Right lobe of liver (tissue), 6 donors: ENCODE results near the gene ITPKC. TPM values are rescaled to one million over a fixed set of nuclear protein-coding genes. Genes with fewer than 3 reads are reported as not detected.

Experiments
- ATAC-seq, 4 donors: fragments of 200-7000 bp; cut with Tn5 transposase; one replicate each; pipeline ENCODE4 v1.9.1; 2020; ENCODE audit warnings: mild to moderate bottlenecking in 4 of 4, moderate library complexity in 4 of 4
- DNase-seq, 3 donors: peaks; one replicate each; pipeline ENCODE4 v3.0.0-alpha.2; 2020
- H3K27ac ChIP-seq, 3 donors: fragments of 200-600 bp; one replicate each; pipeline ENCODE4 v1.8.0; 2022
- H3K27me3 ChIP-seq, 2 donors: fragments of 200-600 bp; one replicate each; pipeline ENCODE4 v1.8.0; 2022
- H3K36me3 ChIP-seq, 4 donors: fragments of 200-600 bp; sonication (generic) in 1 of 4; one replicate each; pipeline versions ENCODE4 v1.5.1 to v1.8.0; 2017 to 2022; ENCODE audit warnings: control low read depth in 1 of 4
- H3K4me1 ChIP-seq, 4 donors: fragments of 200-600 bp; sonication (generic) in 1 of 4; one replicate each; pipeline versions ENCODE4 v1.5.1 to v1.8.0; 2017 to 2022; ENCODE audit warnings: control low read depth in 1 of 4
- H3K4me3 ChIP-seq, 3 donors: fragments of 200-600 bp; one replicate each; pipeline ENCODE4 v1.8.0; 2022
- H3K9me3 ChIP-seq, 4 donors: fragments of 200-600 bp; sonication (generic) in 1 of 4; one replicate each; pipeline versions ENCODE4 v1.5.1 to v1.8.0; 2017 to 2022; ENCODE audit warnings: control low read depth in 1 of 4
- CTCF ChIP-seq, 4 donors: fragments of 200-600 bp in 3 of 4; fragments of 450-650 bp in 1 of 4; IDR thresholded peaks; one replicate each; pipeline versions ENCODE4 v1.5.1 to v1.8.0; 2016 to 2022; ENCODE audit warnings: antibody characterized with exemption in 4 of 4, mild to moderate bottlenecking in 2 of 4
- POLR2A ChIP-seq: fragments of 450-650 bp; IDR thresholded peaks from one replicate; pipeline ENCODE4 v1.6.1; 2017; ENCODE audit warnings: antibody characterized with exemption, mild to moderate bottlenecking
- WGBS: methylation state at CpG from one replicate; pipeline ENCODE4 v1.1.6; 2018; ENCODE audit warnings: low coverage, low lambda C conversion rate; ENCODE audit not compliant: insufficient coverage; ENCODE audit errors: missing lambda C conversion rate; 5-methylcytosine and 5-hydroxymethylcytosine counted together
- intact Hi-C, 2 donors: fragments of 100-400 bp; cut with DNase I; formaldehyde crosslinking; loops; one replicate each; pipeline versions ENCODE4 v1.11.2 to v1.14.1; 2022
- total RNA-seq, 6 experiments: library from RNA; depleted of rRNA in 2 of 6; stranded (reverse); fragments of >200 nt in 2 of 6; fragmentation: NEBNext Ultra II Directional in 3 of 6; extraction: Animal tissue kit (Norgen Biotek cat#: 25700) in 3 of 6; gene quantifications; one replicate each; pipeline versions ENCODE4 v1.1.0 to v1.2.4, GENCODE V29; 2016 to 2023
- donor health status: DM: no; HTN: yes; CAD: no.
- donor health status: DM: no; HTN: no; CAD: no.
- donor health status: DM: no; HTN: no; CAD: no.
- donor health status: DM: no; HTN: yes; CAD: no.
- donor health status: DM: no; HTN: yes; CAD: no.

The ITPKC gene
- total RNA-seq, 6 experiments from 2014 or later = 6.8 to 19.7 (median 11.1) TPM

GRCh38 chr19:40705950-40706619, 10.8 kb upstream of the ITPKC start:
- 89% methylated on average over 7 of the region's 7 CpGs for WGBS
- no peak for TF ChIP-seq CTCF (IDR thresholded peaks at IDR 0.05)
- TF ChIP-seq POLR2A = no peak
- H3K4me1 ChIP-seq = no peaks in the 10 kb centered on the region
- H3K9me3 ChIP-seq = no peaks in the 10 kb centered on the region
- H3K36me3 ChIP-seq = peaks cover 0 to 99% (median 7%) of the 10 kb centered on the region in 4 donors
- ATAC-seq = no peak
- no peak overlapping the region for H3K27ac ChIP-seq
- DNase-seq = no peak
- no peak overlapping the region for H3K4me3 ChIP-seq
- H3K27me3 ChIP-seq = no peaks in the 10 kb centered on the region
- intact Hi-C loops = no loop called here

- Histone ChIP-seq H3K36me3 (peaks cover 0 to 88% (median 4%) of the 10 kb centered on the region in 4 donors), H3K4me3 (no peak overlapping the region), H3K27ac (no peak overlapping the region), H3K27me3 (no peaks in the 10 kb centered on the region), H3K4me1 (no peaks in the 10 kb centered on the region), H3K9me3 (no peaks in the 10 kb centered on the region)
- TF ChIP-seq POLR2A (no peak), CTCF (IDR thresholded peaks at IDR 0.05) (no peak)
- over 99% methylated on average over 7 of the region's 7 CpGs for WGBS
- ATAC-seq = no peak
- DNase-seq = no peak
- intact Hi-C loops = no loop called here
These were observed 9.3 kb upstream of the ITPKC start for GRCh38 chr19:40707615-40708014.

GRCh38 chr19:40709817-40710216, 7.1 kb upstream of the ITPKC start:
- no peak overlapping the region for H3K4me3 ChIP-seq
- H3K27me3 ChIP-seq = no peaks in the 10 kb centered on the region
- H3K9me3 ChIP-seq = no peaks in the 10 kb centered on the region
- peaks cover 0 to 4% (median 0%) of the 10 kb centered on the region in 4 donors for H3K4me1 ChIP-seq
- DNase-seq = no peak
- TF ChIP-seq CTCF (IDR thresholded peaks at IDR 0.05) (no peak), POLR2A (no peak)
- H3K27ac ChIP-seq = no peak overlapping the region
- H3K36me3 ChIP-seq = peaks cover 0 to 74% (median 6%) of the 10 kb centered on the region in 4 donors
- WGBS = 100% methylated on average over 2 of the region's 5 CpGs
- ATAC-seq = no peak
- intact Hi-C loops = no loop called here

GRCh38 chr19:40713939-40714338, 3.0 kb upstream of the ITPKC start:
- Histone ChIP-seq H3K4me3 (peak overlapping the region in 1 of 3 donors; percentile 92), H3K9me3 (no peaks in the 10 kb centered on the region), H3K27ac (peak overlapping the region in 1 of 3 donors; percentile 43), H3K27me3 (no peaks in the 10 kb centered on the region), H3K4me1 (peaks cover 0 to 20% (median 8%) of the 10 kb centered on the region in 4 donors), H3K36me3 (peaks cover 0 to 34% (median 4%) of the 10 kb centered on the region in 4 donors)
- TF ChIP-seq CTCF (IDR thresholded peaks at IDR 0.05) = no peak
- TF ChIP-seq POLR2A = no peak
- intact Hi-C loops = no loop called here
- 93% methylated on average over 3 of the region's 11 CpGs for WGBS
- ATAC-seq = no peak
- no peak for DNase-seq
